Loucy (cell line): Measurements from ENCODE around the gene C22orf15.
A peak's percentile ranks its signal among the peaks of the same experiment; 100 is the strongest.

Source experiments
- H2AFZ ChIP-seq: fragments of 200-600 bp; sonication (generic); 2 replicates; pipeline ENCODE4 v1.6.0; 2016; ENCODE audit warnings: antibody characterized with exemption, mild to moderate bottlenecking, low read length, moderate library complexity
- H3F3A ChIP-seq: fragments of 200-600 bp; 2 replicates; pipeline ENCODE4 v1.6.0; 2016; ENCODE audit warnings: antibody characterized with exemption, low read depth, mild to moderate bottlenecking
- H3K27me3 ChIP-seq: fragments of 200-600 bp; sonication (generic); 2 replicates; pipeline ENCODE4 v1.6.1; 2014; ENCODE audit warnings: low read length, mild to moderate bottlenecking; ENCODE audit not compliant: insufficient read depth, poor library complexity, severe bottlenecking
- H3K36me3 ChIP-seq: fragments of 200-600 bp; sonication (generic); 2 replicates; pipeline ENCODE4 v1.6.1; 2016; ENCODE audit warnings: low read length; ENCODE audit not compliant: insufficient read depth
- H3K4me1 ChIP-seq: fragments of 200-600 bp; sonication (generic); 2 replicates; pipeline ENCODE4 v1.5.1; 2014; ENCODE audit warnings: low read length, mild to moderate bottlenecking; ENCODE audit not compliant: insufficient read depth, poor library complexity, severe bottlenecking
- H3K4me2 ChIP-seq: fragments of 200-600 bp; sonication (generic); 2 replicates; pipeline ENCODE4 v1.6.0; 2014; ENCODE audit warnings: antibody characterized with exemption, low read length, low read depth, mild to moderate bottlenecking; ENCODE audit not compliant: poor library complexity, severe bottlenecking
- H3K4me3 ChIP-seq: fragments of 200-600 bp; sonication (generic); 2 replicates; pipeline ENCODE4 v1.5.1; 2014; ENCODE audit warnings: low read length, mild to moderate bottlenecking, mixed read lengths; ENCODE audit not compliant: poor library complexity, severe bottlenecking
- H3K79me2 ChIP-seq: fragments of 200-600 bp; sonication (generic); 2 replicates; pipeline ENCODE4 v1.6.1; 2014; ENCODE audit warnings: low read length; ENCODE audit not compliant: insufficient read depth
- H3K9ac ChIP-seq: fragments of 200-600 bp; sonication (generic); 2 replicates; pipeline ENCODE4 v1.6.0; 2014; ENCODE audit warnings: mild to moderate bottlenecking, low read depth, low read length, moderate library complexity; ENCODE audit not compliant: poor library complexity, severe bottlenecking
- H3K9me2 ChIP-seq: fragments of 200-600 bp; sonication (generic); replicated peaks from 2 replicates; pipeline ENCODE4 v1.6.1; 2016; ENCODE audit warnings: low read depth, low read length, mixed read lengths
- H3K9me3 ChIP-seq: fragments of 200-600 bp; sonication (generic); 2 replicates; pipeline ENCODE4 v1.6.1; 2014; ENCODE audit warnings: mild to moderate bottlenecking, antibody characterized with exemption, low read length, low read depth; ENCODE audit not compliant: insufficient read depth
- H4K20me1 ChIP-seq: fragments of 200-600 bp; sonication (generic); 2 replicates; pipeline ENCODE4 v1.6.0; 2014; ENCODE audit warnings: antibody characterized with exemption, low read length, mild to moderate bottlenecking; ENCODE audit not compliant: insufficient read depth, poor library complexity, severe bottlenecking
- CTCF ChIP-seq: fragments of 200-600 bp; sonication (generic); conservative IDR thresholded peaks from 2 replicates; pipeline ENCODE4 v1.5.1; 2014; ENCODE audit warnings: mild to moderate bottlenecking, antibody characterized with exemption, low read length
- EZH2phosphoT487 ChIP-seq: fragments of 200-600 bp; IDR thresholded peaks from 2 replicates; pipeline ENCODE4 v1.6.1; 2018; ENCODE audit warnings: antibody characterized with exemption, mild to moderate bottlenecking, moderate library complexity, borderline replicate concordance

C22orf15 gene

GRCh38 chr22:23787910-23788309 lies 25.1 kb downstream of the C22orf15 start:
- peak overlapping the region; percentile 97 for H3K4me2 ChIP-seq
- peaks cover 57% of the 10 kb centered on the region for H3K79me2 ChIP-seq
- peaks cover 46% of the 10 kb centered on the region for H3K4me1 ChIP-seq

GRCh38 chr22:23789121-23789520 lies 26.3 kb downstream of the C22orf15 start:
- TF ChIP-seq CTCF (no peak), EZH2phosphoT487 (no peak)
- Histone ChIP-seq H3K9me2 (no peaks in the 10 kb centered on the region), H3K79me2 (peaks cover 63% of the 10 kb centered on the region), H3K4me1 (peaks cover 46% of the 10 kb centered on the region), H3K36me3 (peaks cover 30% of the 10 kb centered on the region), H2AFZ (no peak overlapping the region), H3K4me3 (peak overlapping the region; percentile 92), H3K4me2 (peak overlapping the region; percentile 97), H3K9me3 (no peaks in the 10 kb centered on the region), H3K27me3 (no peaks in the 10 kb centered on the region), H3F3A (no peaks in the 10 kb centered on the region), H4K20me1 (peaks cover 58% of the 10 kb centered on the region), H3K9ac (peak overlapping the region; percentile 52)

More at GRCh38 chr22:23787910-23788309, 25.1 kb downstream of the C22orf15 start:
- TF ChIP-seq EZH2phosphoT487, result no peak
- Histone ChIP-seq H3K9me3 (no peaks in the 10 kb centered on the region), H3K9me2 (no peaks in the 10 kb centered on the region), H3K27me3 (no peaks in the 10 kb centered on the region), H3K36me3 (peaks cover 19% of the 10 kb centered on the region; the same call in 1 of the 2 replicates), H3F3A (no peaks in the 10 kb centered on the region), H3K9ac (peak overlapping the region; percentile 98), H3K4me3 (peak overlapping the region; percentile 92), H2AFZ (no peak overlapping the region), H4K20me1 (peaks cover 56% of the 10 kb centered on the region)

- Histone ChIP-seq H3K36me3 (peaks cover 36% of the 10 kb centered on the region), H3K79me2 (peaks cover 63% of the 10 kb centered on the region), H3K4me3 (peak overlapping the region; percentile 92), H3K4me1 (peaks cover 46% of the 10 kb centered on the region), H2AFZ (no peak overlapping the region), H3K4me2 (peak overlapping the region; percentile 97), H3K9ac (peak overlapping the region; percentile 52), H3K27me3 (no peaks in the 10 kb centered on the region), H3K9me3 (no peaks in the 10 kb centered on the region), H3K9me2 (no peaks in the 10 kb centered on the region), H4K20me1 (peaks cover 58% of the 10 kb centered on the region), H3F3A (no peaks in the 10 kb centered on the region)
- no peak for TF ChIP-seq EZH2phosphoT487
- TF ChIP-seq CTCF, result peak; percentile 52
These were observed 26.8 kb downstream of the C22orf15 start for GRCh38 chr22:23789638-23790037.
